HepG2 (cell line): ENCODE measurements around the gene ACSM2A. TPM values are rescaled to one million over a fixed set of nuclear protein-coding genes. Genes with fewer than 3 reads are reported as not detected.

Experiments used
- ARNT ChIP-seq: fragments of 450-650 bp; IDR thresholded peaks from 2 replicates; pipeline ENCODE4 v1.6.1; 2017
- HOXA9 ChIP-seq: sonication (generic); formaldehyde crosslinking; IDR thresholded peaks from 2 replicates; pipeline ENCODE4 v1.8.1; 2022; ENCODE audit warnings: missing genetic modification reagents, mild to moderate bottlenecking, moderate library complexity, borderline replicate concordance
- MAFK ChIP-seq, 2 experiments: IDR thresholded peaks in 1 of 2; conservative IDR thresholded peaks in 1 of 2; 2 replicates each; pipeline ENCODE4 v1.6.1; 2011; ENCODE audit warnings: improper control_type of control experiment in 2 of 2, low read length in 2 of 2
- MTA3 ChIP-seq: sonication (generic); formaldehyde crosslinking; IDR thresholded peaks from 2 replicates; pipeline ENCODE4 v1.4.0; 2020; ENCODE audit warnings: missing genetic modification reagents
- NFKBIZ ChIP-seq: IDR thresholded peaks from 2 replicates; pipeline ENCODE4 v1.6.1; 2018; ENCODE audit warnings: missing genetic modification reagents, missing compliant biosample characterization
- NFYC ChIP-seq: IDR thresholded peaks from 2 replicates; pipeline ENCODE4 v1.6.1; 2016; ENCODE audit warnings: missing genetic modification reagents, missing compliant biosample characterization
- PAF1 ChIP-seq: IDR thresholded peaks from 2 replicates; pipeline ENCODE4 v1.6.1; 2016; ENCODE audit warnings: missing genetic modification reagents, missing compliant biosample characterization
- SAFB2 ChIP-seq: sonication (generic); formaldehyde crosslinking; IDR thresholded peaks from 2 replicates; pipeline ENCODE4 v1.5.1; 2020; ENCODE audit warnings: missing genetic modification reagents, low read depth, mild to moderate bottlenecking, borderline replicate concordance
- SKI ChIP-seq: fragments of 450-650 bp; IDR thresholded peaks from one replicate; pipeline ENCODE4 v1.6.1; 2018; ENCODE audit warnings: mild to moderate bottlenecking; ENCODE audit not compliant: partially characterized antibody
- SRSF9 ChIP-seq: fragments of 200-400 bp; formaldehyde crosslinking; IDR thresholded peaks from 2 replicates; pipeline ENCODE4 v1.6.1; 2018; ENCODE audit warnings: borderline replicate concordance, mild to moderate bottlenecking, low read depth, low read length; ENCODE audit not compliant: insufficient read depth, poor library complexity, severe bottlenecking
- TRIM24 ChIP-seq: sonication (generic); formaldehyde crosslinking; IDR thresholded peaks from 2 replicates; pipeline ENCODE4 v1.8.0; 2022; ENCODE audit warnings: mild to moderate bottlenecking, missing genetic modification reagents
- XRCC5 ChIP-seq: fragments of 200-400 bp; formaldehyde crosslinking; optimal IDR thresholded peaks from 2 replicates; pipeline ENCODE3; 2017; ENCODE audit warnings: mild to moderate bottlenecking, low read length
- ZFP90 ChIP-seq: sonication (generic); formaldehyde crosslinking; IDR thresholded peaks from 2 replicates; pipeline ENCODE4 v1.8.0; 2022; ENCODE audit warnings: missing genetic modification reagents, mild to moderate bottlenecking, inconsistent platforms, borderline replicate concordance
- ZNF12 ChIP-seq: sonication (generic); formaldehyde crosslinking; IDR thresholded peaks from 2 replicates; pipeline ENCODE4 v1.5.0; 2020; ENCODE audit warnings: missing genetic modification reagents
- ZNF253 ChIP-seq: sonication (generic); formaldehyde crosslinking; IDR thresholded peaks from 2 replicates; pipeline ENCODE4 v1.8.0; 2022; ENCODE audit warnings: mild to moderate bottlenecking, missing genetic modification reagents, borderline replicate concordance
- ZNF367 ChIP-seq: sonication (generic); formaldehyde crosslinking; IDR thresholded peaks from 2 replicates; pipeline ENCODE4 v1.4.0; 2020; ENCODE audit warnings: missing genetic modification reagents, borderline replicate concordance
- ZNF607 ChIP-seq: sonication (generic); formaldehyde crosslinking; IDR thresholded peaks from 2 replicates; pipeline ENCODE4 v1.5.1; 2020; ENCODE audit warnings: missing genetic modification reagents, mild to moderate bottlenecking, borderline replicate concordance
- polyA plus RNA-seq, 8 experiments: library from polyadenylated mRNA; depleted of rRNA in 3 of 8; stranded (reverse) in 7 of 8; unstranded in 1 of 8; fragments of >200 nt; fragmentation: Illumina TruSeq in 4 of 8; extraction: Trizol in 4 of 8; gene quantifications; 2 replicates each; pipeline versions ENCODE4 v1.2.1 to v1.2.3, GENCODE V29; 2011 to 2016; ENCODE audit warnings: low read depth in 4 of 8, missing spikeins in 1 of 8, mixed read lengths in 1 of 8; ENCODE audit not compliant: insufficient read depth in 1 of 8
- total RNA-seq, 5 experiments: library from RNA; depleted of rRNA; stranded (reverse); fragments of >200 nt; fragmentation: Illumina TruSeq; extraction: Trizol; gene quantifications; 2 replicates each; pipeline ENCODE4 v1.2.3, GENCODE V29; 2016; ENCODE audit warnings: low read depth in 1 of 5
- TF ChIP-seq, protein P1 (sequence below): IDR thresholded peaks from 2 replicates; pipeline ENCODE4 v1.6.1; 2016; ENCODE audit warnings: control low read depth
- TF ChIP-seq, protein P2 (sequence below): IDR thresholded peaks from 2 replicates; pipeline ENCODE4 v1.6.1; 2012; ENCODE audit warnings: low read depth, low read length, improper control_type of control experiment
- TF ChIP-seq, protein P3 (sequence below): sonication (generic); formaldehyde crosslinking; IDR thresholded peaks from 2 replicates; pipeline ENCODE4 v1.8.0; 2022; ENCODE audit warnings: mild to moderate bottlenecking, missing genetic modification reagents; ENCODE audit not compliant: insufficient replicate concordance
- TF ChIP-seq, protein P4 (sequence below): sonication (generic); formaldehyde crosslinking; IDR thresholded peaks from 2 replicates; pipeline ENCODE4 v1.5.0; 2020; ENCODE audit warnings: missing genetic modification reagents
- TF ChIP-seq, protein P5 (sequence below): sonication (generic); formaldehyde crosslinking; IDR thresholded peaks from 2 replicates; pipeline ENCODE4 v1.4.0; 2020; ENCODE audit warnings: mild to moderate bottlenecking, missing genetic modification reagents
- TF ChIP-seq, protein P6 (sequence below): sonication (generic); formaldehyde crosslinking; IDR thresholded peaks from 2 replicates; pipeline ENCODE4 v1.5.0; 2020; ENCODE audit warnings: mild to moderate bottlenecking, missing genetic modification reagents

ACSM2A gene
- total and polyA plus RNA-seq, 2 of the 13 experiments (the other 11 are each of a cell fraction or from before 2014, with no cell fraction given), result 11.4 to 16.3 TPM

DNA sequence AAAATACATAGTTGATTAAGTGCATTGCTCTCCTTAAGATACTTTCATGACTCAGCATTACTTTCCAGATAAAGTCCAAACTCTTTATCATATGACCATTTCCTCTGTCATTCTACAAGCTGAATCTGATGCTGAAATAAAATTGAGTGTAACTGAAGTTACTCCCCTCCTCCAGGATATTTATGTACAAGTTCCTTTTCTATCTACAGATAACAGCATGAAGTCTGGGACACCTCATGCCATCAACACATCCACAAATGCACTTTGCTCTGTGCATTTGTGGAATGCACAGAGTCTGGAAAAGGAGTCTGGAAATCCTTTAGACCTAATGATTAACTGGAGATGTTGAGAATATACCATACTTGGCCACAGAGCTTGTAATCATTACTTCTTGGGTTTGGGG, 64.4 kb downstream of the ACSM2A start (continued):
- TF ChIP-seq, protein P1, sequence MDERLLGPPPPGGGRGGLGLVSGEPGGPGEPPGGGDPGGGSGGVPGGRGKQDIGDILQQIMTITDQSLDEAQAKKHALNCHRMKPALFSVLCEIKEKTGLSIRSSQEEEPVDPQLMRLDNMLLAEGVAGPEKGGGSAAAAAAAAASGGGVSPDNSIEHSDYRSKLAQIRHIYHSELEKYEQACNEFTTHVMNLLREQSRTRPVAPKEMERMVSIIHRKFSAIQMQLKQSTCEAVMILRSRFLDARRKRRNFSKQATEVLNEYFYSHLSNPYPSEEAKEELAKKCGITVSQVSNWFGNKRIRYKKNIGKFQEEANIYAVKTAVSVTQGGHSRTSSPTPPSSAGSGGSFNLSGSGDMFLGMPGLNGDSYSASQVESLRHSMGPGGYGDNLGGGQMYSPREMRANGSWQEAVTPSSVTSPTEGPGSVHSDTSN, result no peak
- TF ChIP-seq XRCC5 (no peak), ZNF253 (no peak), SKI (peak; percentile 59), TRIM24 (CRISPR knock-in tag) (no peak), NFYC (CRISPR knock-in tag) (no peak), MTA3 (no peak), SAFB2 (CRISPR knock-in tag) (no peak), HOXA9 (CRISPR knock-in tag) (no peak), MAFK (conservative IDR thresholded peaks at IDR 0.05 in 1 of 2, IDR thresholded peaks at IDR 0.05 in 1 of 2; ENCODE audit: low read length in 2 of 2) (peak; percentile 97), ZNF607 (CRISPR knock-in tag) (no peak), SRSF9 (no peak), PAF1 (CRISPR knock-in tag) (no peak), ARNT (no peak), ZNF367 (CRISPR knock-in tag) (no peak), ZFP90 (CRISPR knock-in tag) (no peak), ZNF12 (CRISPR knock-in tag) (no peak), NFKBIZ (CRISPR knock-in tag) (no peak)
- TF ChIP-seq, protein P2, sequence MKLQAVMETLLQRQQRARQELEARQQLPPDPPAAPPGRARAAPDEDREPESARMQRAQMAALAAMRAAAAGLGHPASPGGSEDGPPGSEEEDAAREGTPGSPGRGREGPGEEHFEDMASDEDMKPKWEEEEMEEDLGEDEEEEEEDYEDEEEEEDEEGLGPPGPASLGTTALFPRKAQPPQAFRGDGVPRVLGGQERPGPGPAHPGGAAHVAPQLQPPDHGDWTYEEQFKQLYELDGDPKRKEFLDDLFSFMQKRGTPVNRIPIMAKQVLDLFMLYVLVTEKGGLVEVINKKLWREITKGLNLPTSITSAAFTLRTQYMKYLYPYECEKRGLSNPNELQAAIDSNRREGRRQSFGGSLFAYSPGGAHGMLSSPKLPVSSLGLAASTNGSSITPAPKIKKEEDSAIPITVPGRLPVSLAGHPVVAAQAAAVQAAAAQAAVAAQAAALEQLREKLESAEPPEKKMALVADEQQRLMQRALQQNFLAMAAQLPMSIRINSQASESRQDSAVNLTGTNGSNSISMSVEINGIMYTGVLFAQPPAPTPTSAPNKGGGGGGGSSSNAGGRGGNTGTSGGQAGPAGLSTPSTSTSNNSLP, result peak; percentile 28; the same call in 1 of the 2 replicates
- TF ChIP-seq, protein P3, sequence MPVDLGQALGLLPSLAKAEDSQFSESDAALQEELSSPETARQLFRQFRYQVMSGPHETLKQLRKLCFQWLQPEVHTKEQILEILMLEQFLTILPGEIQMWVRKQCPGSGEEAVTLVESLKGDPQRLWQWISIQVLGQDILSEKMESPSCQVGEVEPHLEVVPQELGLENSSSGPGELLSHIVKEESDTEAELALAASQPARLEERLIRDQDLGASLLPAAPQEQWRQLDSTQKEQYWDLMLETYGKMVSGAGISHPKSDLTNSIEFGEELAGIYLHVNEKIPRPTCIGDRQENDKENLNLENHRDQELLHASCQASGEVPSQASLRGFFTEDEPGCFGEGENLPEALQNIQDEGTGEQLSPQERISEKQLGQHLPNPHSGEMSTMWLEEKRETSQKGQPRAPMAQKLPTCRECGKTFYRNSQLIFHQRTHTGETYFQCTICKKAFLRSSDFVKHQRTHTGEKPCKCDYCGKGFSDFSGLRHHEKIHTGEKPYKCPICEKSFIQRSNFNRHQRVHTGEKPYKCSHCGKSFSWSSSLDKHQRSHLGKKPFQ (CRISPR knock-in tag), result no peak
- TF ChIP-seq, protein P4, sequence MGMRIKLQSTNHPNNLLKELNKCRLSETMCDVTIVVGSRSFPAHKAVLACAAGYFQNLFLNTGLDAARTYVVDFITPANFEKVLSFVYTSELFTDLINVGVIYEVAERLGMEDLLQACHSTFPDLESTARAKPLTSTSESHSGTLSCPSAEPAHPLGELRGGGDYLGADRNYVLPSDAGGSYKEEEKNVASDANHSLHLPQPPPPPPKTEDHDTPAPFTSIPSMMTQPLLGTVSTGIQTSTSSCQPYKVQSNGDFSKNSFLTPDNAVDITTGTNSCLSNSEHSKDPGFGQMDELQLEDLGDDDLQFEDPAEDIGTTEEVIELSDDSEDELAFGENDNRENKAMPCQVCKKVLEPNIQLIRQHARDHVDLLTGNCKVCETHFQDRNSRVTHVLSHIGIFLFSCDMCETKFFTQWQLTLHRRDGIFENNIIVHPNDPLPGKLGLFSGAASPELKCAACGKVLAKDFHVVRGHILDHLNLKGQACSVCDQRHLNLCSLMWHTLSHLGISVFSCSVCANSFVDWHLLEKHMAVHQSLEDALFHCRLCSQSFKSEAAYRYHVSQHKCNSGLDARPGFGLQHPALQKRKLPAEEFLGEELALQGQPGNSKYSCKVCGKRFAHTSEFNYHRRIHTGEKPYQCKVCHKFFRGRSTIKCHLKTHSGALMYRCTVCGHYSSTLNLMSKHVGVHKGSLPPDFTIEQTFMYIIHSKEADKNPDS (CRISPR knock-in tag), result no peak
- TF ChIP-seq, protein P5, sequence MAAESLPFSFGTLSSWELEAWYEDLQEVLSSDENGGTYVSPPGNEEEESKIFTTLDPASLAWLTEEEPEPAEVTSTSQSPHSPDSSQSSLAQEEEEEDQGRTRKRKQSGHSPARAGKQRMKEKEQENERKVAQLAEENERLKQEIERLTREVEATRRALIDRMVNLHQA (CRISPR knock-in tag), result no peak
- TF ChIP-seq, protein P6, sequence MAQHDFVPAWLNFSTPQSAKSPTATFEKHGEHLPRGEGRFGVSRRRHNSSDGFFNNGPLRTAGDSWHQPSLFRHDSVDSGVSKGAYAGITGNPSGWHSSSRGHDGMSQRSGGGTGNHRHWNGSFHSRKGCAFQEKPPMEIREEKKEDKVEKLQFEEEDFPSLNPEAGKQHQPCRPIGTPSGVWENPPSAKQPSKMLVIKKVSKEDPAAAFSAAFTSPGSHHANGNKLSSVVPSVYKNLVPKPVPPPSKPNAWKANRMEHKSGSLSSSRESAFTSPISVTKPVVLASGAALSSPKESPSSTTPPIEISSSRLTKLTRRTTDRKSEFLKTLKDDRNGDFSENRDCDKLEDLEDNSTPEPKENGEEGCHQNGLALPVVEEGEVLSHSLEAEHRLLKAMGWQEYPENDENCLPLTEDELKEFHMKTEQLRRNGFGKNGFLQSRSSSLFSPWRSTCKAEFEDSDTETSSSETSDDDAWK (CRISPR knock-in tag), result no peak
